Ascending aorta (tissue), 2 donors: ENCODE data around the gene CD5L. TPM values are rescaled to one million over a fixed set of nuclear protein-coding genes. Genes with fewer than 3 reads are reported as not detected.

Experiments
- DNase-seq, 2 donors: peaks; one replicate each; pipeline ENCODE4 v3.0.0-alpha.2; 2019; ENCODE audit warnings: low spot score in 2 of 2
- H3K27ac ChIP-seq, 2 donors: fragments of 200-600 bp; sonication (generic); one replicate each; pipeline ENCODE4 v1.5.1; 2016 to 2017; ENCODE audit warnings: mild to moderate bottlenecking in 1 of 2
- H3K27me3 ChIP-seq: fragments of 200-600 bp; sonication (generic); one replicate; pipeline ENCODE4 v1.5.1; 2017
- H3K36me3 ChIP-seq, 2 donors: fragments of 200-600 bp; sonication (generic); one replicate each; pipeline ENCODE4 v1.5.1; 2016
- H3K4me1 ChIP-seq, 2 donors: fragments of 200-600 bp; sonication (generic); one replicate each; pipeline ENCODE4 v1.5.1; 2016 to 2017; ENCODE audit warnings: mild to moderate bottlenecking in 1 of 2
- H3K4me3 ChIP-seq, 2 donors: fragments of 200-600 bp; sonication (generic); one replicate each; pipeline ENCODE4 v1.5.1; 2016 to 2017; ENCODE audit warnings: mild to moderate bottlenecking in 1 of 2
- H3K9me3 ChIP-seq, 2 donors: fragments of 200-600 bp; sonication (generic); one replicate each; pipeline ENCODE4 v1.5.1; 2016
- intact Hi-C: fragments of 100-400 bp; cut with DNase I; formaldehyde crosslinking; loops from one replicate; pipeline ENCODE4 v1.15.1; 2023
- total RNA-seq: library from RNA; depleted of rRNA; stranded (reverse); fragments of >200 nt; gene quantifications from one replicate; pipeline ENCODE4 v1.1.0, GENCODE V29; 2016
- TF ChIP-seq, protein P1 (sequence below), 3 experiments: fragments of 200-600 bp in 2 of 3; fragments of 450-650 bp in 1 of 3; sonication (generic) in 2 of 3; IDR thresholded peaks; one replicate each; pipeline ENCODE4 v1.5.1; 2016 to 2019; ENCODE audit warnings: antibody characterized with exemption in 3 of 3, mild to moderate bottlenecking in 1 of 3, moderate library complexity in 1 of 3

CD5L gene
- total RNA-seq, 1 donor from 2014 or later: not detected

DNA sequence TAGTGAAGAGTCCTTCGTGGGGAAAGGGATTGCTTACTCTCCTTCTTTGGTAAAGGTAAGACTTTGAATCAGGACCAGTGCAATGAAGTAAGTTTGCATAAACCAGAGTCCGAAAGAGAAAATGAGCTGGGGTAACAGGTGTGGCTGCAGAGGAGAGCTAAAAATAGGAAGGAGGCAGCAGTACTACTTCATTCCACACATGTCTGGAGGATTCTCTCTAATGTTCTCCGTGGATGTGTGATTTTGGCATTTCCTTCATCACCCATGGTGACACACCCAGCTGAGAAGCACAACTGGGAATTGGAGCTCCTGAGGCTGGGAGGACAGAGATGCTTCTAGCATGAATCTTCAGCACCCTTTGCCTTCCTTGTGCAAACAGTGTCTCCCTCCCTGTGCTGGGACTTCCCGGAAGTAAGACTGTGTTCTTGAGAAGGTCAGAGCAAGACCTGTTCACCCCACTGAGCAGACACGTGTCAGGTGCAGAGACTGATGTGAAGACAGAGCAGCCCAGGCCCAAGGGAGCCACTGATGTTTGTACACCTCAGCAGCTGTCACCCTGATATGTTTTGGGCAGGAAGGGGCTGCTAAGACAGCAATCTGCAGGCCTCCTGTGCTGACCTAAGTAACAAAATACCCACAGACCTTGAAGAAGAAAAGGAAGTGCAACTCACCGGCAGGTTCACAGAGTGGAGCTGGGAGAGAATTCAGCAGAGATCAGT is 35.0 kb downstream of the CD5L start:
- Histone ChIP-seq H3K9me3 (no peaks in the 10 kb centered on the region), H3K4me1 (no peaks in the 10 kb centered on the region), H3K27me3 (no peaks in the 10 kb centered on the region), H3K36me3 (no peaks in the 10 kb centered on the region), H3K4me3 (no peak overlapping the region), H3K27ac (no peak overlapping the region)
- intact Hi-C loops: no loop called here
- DNase-seq: no peak
- TF ChIP-seq, protein P1, sequence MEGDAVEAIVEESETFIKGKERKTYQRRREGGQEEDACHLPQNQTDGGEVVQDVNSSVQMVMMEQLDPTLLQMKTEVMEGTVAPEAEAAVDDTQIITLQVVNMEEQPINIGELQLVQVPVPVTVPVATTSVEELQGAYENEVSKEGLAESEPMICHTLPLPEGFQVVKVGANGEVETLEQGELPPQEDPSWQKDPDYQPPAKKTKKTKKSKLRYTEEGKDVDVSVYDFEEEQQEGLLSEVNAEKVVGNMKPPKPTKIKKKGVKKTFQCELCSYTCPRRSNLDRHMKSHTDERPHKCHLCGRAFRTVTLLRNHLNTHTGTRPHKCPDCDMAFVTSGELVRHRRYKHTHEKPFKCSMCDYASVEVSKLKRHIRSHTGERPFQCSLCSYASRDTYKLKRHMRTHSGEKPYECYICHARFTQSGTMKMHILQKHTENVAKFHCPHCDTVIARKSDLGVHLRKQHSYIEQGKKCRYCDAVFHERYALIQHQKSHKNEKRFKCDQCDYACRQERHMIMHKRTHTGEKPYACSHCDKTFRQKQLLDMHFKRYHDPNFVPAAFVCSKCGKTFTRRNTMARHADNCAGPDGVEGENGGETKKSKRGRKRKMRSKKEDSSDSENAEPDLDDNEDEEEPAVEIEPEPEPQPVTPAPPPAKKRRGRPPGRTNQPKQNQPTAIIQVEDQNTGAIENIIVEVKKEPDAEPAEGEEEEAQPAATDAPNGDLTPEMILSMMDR (IDR thresholded peaks at IDR 0.05): no peak

DNA sequence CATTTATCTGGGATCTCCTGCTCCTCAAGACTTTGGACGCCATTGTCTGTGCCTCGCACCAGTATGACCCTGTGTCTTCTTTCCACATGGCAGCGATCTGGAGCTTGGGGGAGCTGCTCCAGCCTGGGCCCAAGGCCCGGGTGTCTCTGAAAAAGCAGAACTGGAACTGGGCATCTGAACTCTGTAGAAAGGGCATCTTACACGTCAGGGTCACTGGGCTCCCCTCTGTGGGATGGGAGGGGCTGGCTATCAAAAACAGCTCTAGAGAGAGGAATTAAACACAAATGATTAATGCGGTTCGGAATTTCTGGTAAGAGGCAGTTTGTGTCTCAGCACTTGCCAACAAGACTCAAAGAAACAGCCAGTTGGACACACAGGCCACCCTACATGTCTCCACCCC is 37.8 kb downstream of the CD5L start:
- H3K27ac ChIP-seq: no peak overlapping the region
- TF ChIP-seq, protein P1 (IDR thresholded peaks at IDR 0.05): no peak
- no peaks in the 10 kb centered on the region for H3K27me3 ChIP-seq
- no peak for DNase-seq
- H3K4me3 ChIP-seq: no peak overlapping the region
- no peaks in the 10 kb centered on the region for H3K4me1 ChIP-seq
- no peaks in the 10 kb centered on the region for H3K9me3 ChIP-seq
- intact Hi-C loops: no loop called here
- no peaks in the 10 kb centered on the region for H3K36me3 ChIP-seq

GRCh38 chr1:157799996-157800395 is 41.6 kb downstream of the CD5L start:
- TF ChIP-seq, protein P1 (IDR thresholded peaks at IDR 0.05): no peak
- Histone ChIP-seq H3K4me1 (no peaks in the 10 kb centered on the region), H3K27ac (no peak overlapping the region), H3K27me3 (no peaks in the 10 kb centered on the region), H3K4me3 (no peak overlapping the region), H3K9me3 (no peaks in the 10 kb centered on the region), H3K36me3 (no peaks in the 10 kb centered on the region)
- intact Hi-C loops: no loop called here
- no peak for DNase-seq

DNA sequence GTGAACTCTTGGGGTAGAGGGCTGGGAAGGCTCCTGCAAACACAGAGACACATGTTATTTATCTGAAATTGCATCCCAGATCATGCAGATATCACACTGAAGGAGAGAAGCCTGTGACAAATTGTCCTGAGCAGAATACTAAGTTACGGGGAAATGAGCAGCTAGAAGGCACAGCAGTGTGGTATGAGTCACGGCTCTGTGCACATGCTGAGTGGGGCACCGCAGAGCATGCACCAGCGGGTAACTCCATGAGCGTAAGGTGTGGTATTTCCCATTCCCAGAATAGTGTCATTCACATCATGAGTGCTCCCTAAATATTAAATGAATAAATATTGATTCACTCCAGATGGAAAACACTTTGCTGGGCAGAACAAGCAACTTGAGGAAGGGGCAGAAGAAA is 43.4 kb downstream of the CD5L start:
- Histone ChIP-seq H3K9me3 (no peaks in the 10 kb centered on the region), H3K27ac (no peak overlapping the region), H3K27me3 (no peaks in the 10 kb centered on the region), H3K4me3 (no peak overlapping the region), H3K36me3 (no peaks in the 10 kb centered on the region), H3K4me1 (no peaks in the 10 kb centered on the region)
- intact Hi-C loops: no loop called here
- TF ChIP-seq, protein P1 (IDR thresholded peaks at IDR 0.05): no peak
- no peak for DNase-seq

DNA sequence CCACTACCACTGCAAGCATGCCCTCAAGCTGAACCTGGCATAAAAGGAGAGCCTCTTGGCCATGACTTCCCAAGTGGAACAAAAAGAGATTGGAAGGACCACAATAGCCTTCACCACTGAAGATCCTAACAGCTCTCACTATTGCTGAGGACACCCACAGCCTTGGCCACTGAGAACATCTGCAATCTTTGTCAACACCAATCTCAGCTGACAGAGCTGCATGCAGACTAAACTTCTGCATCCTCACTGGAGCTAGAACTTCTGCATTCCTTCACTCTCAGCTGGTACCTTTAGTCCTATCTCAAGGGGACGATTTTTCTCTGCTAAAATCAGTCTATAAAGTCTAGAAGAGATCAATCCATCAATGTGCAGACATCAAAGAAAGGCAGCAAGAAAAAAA is 56.4 kb downstream of the CD5L start:
- no peak for DNase-seq
- H3K9me3 ChIP-seq: no peaks in the 10 kb centered on the region
- H3K27me3 ChIP-seq: no peaks in the 10 kb centered on the region

More for the DNA sequence above, 56.4 kb downstream of the CD5L start:
- H3K27ac ChIP-seq: no peak overlapping the region
- no peak overlapping the region for H3K4me3 ChIP-seq
- intact Hi-C loops: no loop called here
- H3K4me1 ChIP-seq: no peaks in the 10 kb centered on the region
- H3K36me3 ChIP-seq: no peaks in the 10 kb centered on the region
- TF ChIP-seq, protein P1 (IDR thresholded peaks at IDR 0.05): no peak
